Left kidney (tissue), 2 donors: ENCODE data around the gene C22orf31. TPM values are rescaled to one million over a fixed set of nuclear protein-coding genes. Genes with fewer than 3 reads are reported as not detected.

Experiments used
- DNase-seq: peaks from one replicate; pipeline ENCODE4 v3.0.0-alpha.2; 2013
- polyA plus RNA-seq: library from polyadenylated mRNA; unstranded; fragments of 120-200 nt; gene quantifications from one replicate; pipeline ENCODE4 v1.2.1, GENCODE V29; 2013; ENCODE audit not compliant: insufficient read length

Gene C22orf31
- polyA plus RNA-seq, 1 donor: 1.5 TPM

DNA sequence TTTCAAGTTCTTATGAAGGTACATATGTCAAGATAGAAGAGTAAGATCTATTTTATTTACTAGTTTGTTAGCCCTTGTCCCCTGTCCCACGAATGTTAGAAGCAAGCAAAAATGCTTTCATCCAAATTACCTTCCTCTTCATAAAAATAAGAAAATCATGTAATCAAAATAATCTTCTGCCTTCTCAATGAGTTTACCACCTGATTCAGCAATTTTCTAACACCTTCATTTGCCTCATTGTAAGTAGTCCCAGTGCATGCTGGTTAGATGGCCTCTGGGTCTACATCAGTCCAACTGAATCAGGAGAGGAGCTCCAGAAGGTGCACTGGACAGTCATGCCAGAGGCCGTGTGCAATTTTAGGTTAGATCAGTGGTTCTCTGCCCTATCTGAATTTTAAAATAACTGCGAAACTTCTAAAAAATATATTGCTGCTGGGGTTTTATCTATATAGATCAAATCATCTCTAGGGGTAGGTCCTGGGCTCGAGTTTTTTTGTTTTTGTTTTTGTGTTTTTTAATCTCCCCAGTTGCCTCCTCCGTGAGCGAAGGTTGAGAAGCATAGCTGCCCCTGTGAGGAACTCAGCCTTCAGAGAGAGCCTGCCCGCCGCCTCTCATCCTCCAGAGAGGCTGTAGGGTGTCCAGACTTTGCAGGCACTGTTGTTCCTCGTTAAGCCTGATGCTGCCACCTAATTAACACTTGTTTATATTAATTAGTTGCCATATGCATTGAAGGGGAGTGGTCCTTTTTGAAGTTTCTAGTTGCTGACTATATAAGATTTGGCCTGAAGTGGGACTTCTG lies 32.2 kb downstream of the C22orf31 start:
- DNase-seq: no peak

DNA sequence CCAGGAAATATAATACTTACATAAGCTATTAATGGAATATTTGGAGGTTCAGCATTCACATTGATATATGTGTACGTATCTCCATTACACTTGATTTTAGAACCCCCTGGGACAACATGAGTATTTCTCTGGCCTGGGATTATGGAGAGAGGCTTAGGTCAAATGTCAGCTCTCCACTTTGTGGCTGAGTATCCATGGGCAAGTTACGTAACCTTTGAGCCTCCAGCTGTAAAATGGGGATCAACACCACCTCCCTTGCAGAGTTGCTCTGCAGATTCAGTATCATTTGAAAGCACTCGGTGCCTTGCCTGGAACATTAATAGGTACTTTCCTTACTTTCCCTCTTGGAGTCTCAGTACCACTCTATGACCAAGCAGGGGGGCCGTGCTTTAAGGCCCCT lies 33.2 kb downstream of the C22orf31 start:
- DNase-seq: no peak

DNA sequence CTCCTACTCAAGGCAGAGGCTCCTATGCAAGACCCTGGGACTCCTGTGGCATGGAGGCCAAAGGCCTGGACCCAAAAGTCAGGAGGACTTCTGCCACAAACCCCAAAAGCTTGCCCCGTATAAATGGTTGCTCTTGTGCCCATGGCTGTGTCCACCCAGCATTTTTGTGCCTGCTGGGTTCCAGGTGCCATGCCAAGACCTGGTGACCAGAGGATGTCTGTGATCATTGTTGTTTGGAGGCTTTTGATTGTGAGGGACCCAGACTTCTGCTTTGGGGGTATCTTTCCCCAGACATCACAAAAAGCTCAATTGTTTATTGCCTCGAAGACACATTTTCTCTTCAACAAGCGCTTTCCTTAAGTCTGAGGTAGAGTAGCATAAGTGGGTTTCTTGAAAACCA lies 35.1 kb downstream of the C22orf31 start:
- no peak for DNase-seq

DNA sequence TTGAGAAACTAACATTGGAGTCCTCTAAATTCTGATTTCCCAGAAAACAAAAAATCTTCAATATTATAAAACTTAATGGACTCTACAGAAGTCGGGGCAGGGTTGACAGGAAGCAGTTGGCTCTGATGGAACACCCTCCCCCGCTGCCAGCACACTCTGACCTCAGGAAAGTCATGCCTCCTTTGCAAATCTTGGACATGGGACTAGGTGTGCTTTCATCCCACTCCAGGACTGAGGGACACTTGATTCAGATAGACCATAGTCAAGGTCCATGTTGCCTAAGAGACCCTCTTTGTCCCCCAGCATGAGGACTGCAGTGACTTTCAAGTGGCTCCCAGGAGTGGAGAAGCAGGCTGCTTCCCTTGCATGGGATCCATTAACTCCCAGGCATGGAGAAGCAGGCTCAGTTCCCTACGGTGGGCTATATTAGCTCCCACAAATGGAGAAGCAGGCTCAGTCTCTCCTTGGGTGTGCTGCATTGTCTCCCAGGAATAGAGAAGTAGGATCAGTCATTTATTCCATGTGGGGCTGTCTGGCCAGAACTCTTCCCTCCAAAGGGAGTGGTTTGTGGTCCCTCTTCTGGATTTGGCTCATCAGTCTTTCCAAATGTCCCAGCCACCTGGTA lies 38.3 kb downstream of the C22orf31 start:
- no peak for DNase-seq

DNA sequence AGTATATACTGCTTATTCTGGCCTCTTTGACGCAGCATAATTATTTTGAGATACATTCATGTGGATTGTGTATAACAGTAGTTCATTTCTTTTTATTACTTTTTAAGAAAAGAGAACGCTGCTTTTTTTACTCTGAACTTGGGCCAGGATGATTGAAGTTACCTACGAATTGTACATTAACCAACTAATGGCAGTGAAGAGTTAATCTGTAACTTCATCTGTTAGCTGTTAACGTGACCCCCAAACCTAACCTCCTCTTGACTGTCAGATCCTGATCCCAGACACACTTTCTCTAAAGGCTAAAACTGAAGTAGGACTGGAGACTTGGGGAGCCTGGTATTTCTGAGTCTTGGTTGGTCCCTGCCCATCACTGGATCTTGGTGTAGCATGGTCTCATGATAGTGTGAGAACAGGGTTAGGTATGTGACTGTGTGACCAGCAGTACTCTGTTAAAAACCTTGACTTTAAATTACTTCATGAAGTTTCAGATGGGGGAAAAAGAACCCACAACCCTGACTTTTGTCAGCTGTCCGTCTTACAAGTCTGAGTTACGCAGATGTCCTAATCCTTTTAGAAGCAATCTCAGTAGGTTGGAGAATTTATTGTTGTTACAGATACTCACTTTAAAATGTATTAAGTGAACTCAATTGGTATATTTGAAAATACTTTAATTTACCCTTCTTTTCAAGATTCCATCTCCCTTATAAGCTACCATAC lies 39.4 kb downstream of the C22orf31 start:
- DNase-seq: no peak

DNA sequence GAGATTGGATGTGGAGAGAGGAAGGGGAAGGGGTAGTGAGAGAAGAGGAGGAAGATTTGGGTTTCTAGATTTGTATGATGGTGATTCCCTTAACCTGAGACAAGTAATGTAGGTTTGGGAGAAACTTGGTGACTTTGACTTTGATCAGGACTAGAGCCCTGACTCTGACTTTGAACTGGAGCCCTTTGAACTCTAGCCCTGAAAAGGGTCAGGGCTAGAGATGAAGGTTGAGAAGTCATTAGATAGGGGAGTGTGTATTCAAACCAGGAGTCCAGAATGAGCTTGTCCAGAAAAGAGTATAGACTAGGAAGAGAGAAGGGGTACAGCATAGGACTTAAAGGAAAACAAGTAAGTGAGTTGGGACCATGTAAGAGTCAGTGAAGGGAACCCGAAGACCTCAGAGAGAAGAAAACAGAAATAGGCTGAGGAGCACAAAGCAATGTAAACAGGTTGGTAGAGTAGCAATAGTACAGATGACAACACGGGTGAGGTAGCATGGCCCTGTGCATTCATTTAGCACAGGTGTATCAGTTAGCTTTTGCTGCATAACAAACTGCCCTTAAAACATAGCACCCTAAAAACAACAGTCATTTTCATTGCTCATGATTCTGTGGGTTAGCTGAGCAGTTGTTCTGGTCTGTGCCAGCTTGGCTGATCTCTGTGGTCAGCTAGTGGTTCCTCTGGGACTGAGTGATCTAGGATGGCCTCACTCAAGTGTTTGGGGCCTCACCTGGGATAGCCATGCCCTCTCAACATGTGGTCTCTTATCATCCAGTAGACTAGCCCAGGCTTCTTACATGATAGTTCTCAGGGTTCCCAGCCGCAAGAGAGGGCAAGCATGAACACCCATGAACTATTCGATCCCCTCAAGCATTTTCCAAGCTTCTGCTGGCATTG lies 43.1 kb downstream of the C22orf31 start:
- no peak for DNase-seq

DNA sequence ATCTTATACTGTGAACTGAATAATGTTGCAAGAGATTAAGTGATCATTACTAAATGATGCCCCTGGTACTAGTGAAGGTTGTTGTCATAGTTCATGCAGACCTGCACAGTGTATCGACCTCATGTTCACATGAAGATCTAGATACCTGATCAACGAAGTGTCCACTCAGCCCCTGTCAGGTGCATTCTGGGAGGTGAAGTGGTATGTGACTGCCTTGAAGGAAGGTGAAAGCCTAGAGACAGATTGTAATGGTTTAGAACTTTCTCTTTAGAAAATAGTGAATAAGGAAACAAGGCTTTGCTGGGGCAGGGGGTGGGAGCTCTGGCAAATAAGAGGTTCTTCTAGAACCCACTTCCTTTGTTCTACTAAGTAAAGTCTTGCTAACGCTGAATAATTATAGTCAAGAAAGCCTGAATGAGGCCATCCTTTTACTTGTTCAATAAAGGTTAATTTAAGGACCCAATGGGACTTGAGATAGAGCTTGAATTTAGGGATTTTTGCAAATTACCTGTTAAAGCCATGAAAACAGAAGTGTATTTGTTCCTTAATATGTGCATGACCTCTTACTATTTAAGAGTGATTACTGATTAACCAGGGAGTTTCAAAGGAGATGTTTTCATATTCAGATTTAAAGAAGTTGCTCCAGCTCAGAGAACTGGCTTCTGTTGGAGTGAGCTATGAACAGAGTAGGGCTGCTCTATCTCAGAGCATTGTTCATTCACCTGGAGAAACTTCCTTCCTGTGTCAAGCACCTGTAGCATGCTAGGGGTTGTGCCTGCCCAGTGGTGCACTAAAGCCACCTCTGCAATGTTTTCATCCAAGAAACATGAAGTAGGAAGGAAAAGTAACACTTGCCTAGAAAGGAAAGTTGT lies 45.3 kb downstream of the C22orf31 start:
- no peak for DNase-seq

DNA sequence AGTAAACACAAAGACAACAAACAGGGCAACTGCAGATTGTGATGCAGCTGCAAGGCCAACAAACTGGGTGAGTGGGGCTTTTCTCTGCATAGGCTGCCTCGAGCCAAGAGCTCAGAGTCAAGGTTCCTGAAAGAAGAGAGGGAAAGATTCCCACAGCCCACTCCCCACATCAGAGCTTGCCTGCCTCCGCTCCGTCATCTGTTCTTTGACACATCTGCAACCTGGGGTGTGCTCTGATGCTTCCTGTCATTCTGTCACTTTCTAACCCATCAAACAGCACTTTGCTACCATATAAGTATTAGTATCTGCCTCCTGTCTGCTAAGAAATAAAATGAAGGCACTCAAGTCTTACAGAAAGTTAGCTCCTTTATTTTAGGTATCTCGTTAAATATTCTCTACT lies 46.9 kb downstream of the C22orf31 start:
- no peak for DNase-seq

DNA sequence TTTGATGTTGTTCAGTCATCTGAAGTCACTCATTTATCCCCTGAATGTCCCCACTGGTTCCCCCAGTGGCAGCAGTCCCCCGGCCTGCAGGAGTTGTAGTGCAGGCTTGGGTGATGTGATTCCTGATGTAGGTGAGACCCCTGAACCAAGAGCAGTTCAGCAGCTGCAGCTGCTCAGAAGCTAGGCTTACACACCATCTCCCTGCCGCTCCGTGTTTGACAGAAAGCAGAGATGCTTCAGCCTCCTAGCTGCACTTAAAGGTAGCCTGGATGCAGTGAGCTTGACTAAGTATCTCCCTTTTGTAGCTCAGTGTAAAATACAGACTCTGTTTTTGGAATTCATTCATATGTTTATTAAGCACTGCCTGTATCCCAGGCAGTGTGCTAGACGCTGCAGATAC lies 47.3 kb downstream of the C22orf31 start:
- DNase-seq: no peak

DNA sequence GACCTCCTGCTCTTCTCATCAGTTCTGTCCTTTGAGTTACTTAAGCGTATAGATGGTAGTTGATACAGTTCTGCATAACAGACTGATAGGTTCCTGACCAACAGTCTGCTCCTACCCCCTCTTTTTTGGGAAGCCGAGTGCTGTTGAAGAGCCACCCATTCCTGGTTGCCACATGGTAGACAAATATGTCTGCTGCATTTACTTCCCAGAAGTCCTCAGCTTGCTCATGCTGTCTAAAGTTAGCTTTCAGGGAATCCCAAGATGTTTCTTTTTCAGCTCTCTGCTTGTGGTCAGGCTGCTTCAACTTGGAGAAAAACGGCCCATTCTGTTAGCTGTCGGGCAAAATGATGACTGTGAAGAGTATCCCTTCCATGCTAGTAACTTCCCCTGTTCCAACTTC lies 48.7 kb downstream of the C22orf31 start:
- no peak for DNase-seq

DNA sequence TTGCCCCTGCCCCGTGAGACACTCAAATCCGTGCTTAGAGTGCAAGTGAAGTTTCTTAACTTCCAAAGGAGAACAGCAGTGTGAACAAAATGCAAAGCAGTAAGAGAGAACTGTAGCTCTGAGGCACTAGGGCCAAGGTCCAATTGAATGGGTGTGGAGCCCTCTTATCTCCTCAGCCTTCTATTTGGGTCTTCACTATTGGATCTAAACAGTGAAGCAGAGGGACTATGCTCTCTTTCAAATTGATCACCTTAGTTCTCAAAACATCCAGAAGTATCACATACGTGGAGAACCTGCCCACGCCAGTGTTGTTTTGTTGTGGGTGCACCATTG lies 49.6 kb downstream of the C22orf31 start:
- DNase-seq: no peak

DNA sequence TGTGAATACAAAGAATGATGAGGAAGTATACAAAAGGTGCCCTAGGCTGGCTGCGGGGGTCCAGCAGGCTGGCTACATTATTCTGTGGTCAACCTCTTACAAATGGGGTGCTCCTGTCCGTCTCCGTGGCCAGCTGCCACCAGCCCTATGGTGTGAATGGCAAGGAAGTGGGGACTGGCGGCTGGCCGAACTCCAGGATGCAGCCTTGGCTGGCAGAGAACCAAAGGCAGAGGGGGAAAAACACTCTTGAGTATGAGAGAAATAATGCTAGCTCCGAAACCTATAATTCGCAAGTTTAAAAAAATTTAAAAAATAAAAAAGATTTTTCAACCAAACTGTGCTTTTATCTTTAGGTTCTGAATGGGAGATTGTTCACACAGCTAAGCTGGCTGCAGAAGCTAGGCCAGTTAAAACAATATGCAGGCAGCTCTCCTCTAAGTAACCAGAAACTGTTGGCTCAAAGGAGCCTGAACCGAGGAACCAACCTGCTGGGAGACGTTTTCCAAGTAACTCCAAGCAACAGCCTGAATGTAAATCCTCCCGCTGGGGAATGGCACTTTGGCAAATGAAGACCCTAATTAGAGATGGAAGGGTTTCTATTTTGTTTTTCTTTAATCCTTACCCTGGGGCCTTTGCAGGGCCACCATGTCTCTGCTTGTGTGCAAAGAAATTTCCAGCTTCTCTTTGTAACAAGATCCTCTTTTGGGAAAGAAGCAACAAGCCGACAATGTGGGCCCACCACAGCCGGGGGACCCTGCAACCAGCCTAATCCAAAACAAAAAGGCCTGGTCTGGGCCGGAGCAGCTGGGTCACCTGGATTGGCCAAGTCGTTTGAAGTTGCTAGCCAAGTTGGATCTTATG lies 50.2 kb downstream of the C22orf31 start:
- no peak for DNase-seq

DNA sequence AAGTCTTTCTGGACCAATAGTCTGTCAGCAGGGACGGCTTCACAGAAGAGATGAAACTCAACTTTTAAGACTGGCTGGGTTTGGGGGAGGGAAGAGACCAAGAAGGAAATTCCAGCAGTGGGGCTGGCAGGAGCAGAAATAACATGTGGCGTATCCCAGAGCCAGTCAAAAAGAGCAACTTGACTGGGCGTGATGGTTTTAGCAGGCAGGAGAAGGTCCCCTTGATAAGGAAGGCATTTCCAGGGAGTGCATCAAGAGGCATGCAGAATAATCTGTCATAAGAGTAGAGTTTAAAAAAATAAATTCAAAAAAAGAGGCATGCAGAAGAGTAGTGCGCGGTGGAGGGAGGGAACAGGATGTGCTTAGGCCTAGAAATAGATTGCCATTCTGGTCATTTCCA lies 52.5 kb downstream of the C22orf31 start:
- DNase-seq: no peak

Other genes starting within 250 kb of the C22orf31 start
- 30.5 TPM for gene ZNRF3, start 178.3 kb downstream of the C22orf31 start, polyA plus RNA-seq
- 22.3 TPM for gene KREMEN1, start 11.2 kb upstream of the C22orf31 start, polyA plus RNA-seq
- gene EMID1, start 144.1 kb upstream of the C22orf31 start, polyA plus RNA-seq: 67.6 TPM
- gene RHBDD3, start 206.2 kb upstream of the C22orf31 start, polyA plus RNA-seq: 25.4 TPM
- gene EWSR1, start 206.4 kb upstream of the C22orf31 start, polyA plus RNA-seq: 404 TPM
- gene GAS2L1, start 244.8 kb upstream of the C22orf31 start, polyA plus RNA-seq: 5.9 TPM